Large intestine (tissue), 3 donors: Measurements from ENCODE around the gene RSBN1. TPM values are rescaled to one million over a fixed set of nuclear protein-coding genes. Genes with fewer than 3 reads are reported as not detected.
"Not testable (repeated sequence)": the region's sequence is repeated elsewhere in the genome, so short reads cannot be mapped to it uniquely, and the experiment has no call there.

Source experiments
- DNase-seq, 2 donors: peaks; one replicate each; pipeline versions ENCODE4 v3.0.0 to v3.0.0-alpha.2; 2013
- H3K27ac ChIP-seq: one replicate; pipeline ENCODE4 v1.5.1; 2013; ENCODE audit warnings: low read length
- H3K27me3 ChIP-seq: 2 replicates; pipeline ENCODE4 v1.6.1; 2013; ENCODE audit warnings: low read length; ENCODE audit not compliant: control insufficient read depth, insufficient read depth
- H3K36me3 ChIP-seq: 2 replicates; pipeline ENCODE4 v1.6.1; 2013; ENCODE audit warnings: low read length; ENCODE audit not compliant: control insufficient read depth, insufficient read depth
- H3K4me1 ChIP-seq: one replicate; pipeline ENCODE4 v1.6.1; 2013; ENCODE audit warnings: low read length; ENCODE audit not compliant: control insufficient read depth, insufficient read depth
- H3K4me3 ChIP-seq: one replicate; pipeline ENCODE4 v1.5.1; 2013; ENCODE audit warnings: low read length
- H3K9me3 ChIP-seq: one replicate; pipeline ENCODE4 v1.6.1; 2013; ENCODE audit warnings: mild to moderate bottlenecking, low read depth, low read length, moderate library complexity; ENCODE audit not compliant: control insufficient read depth
- WGBS: methylation state at CpG from one replicate; pipeline ENCODE4 v1.1.5; 2013; ENCODE audit warnings: low lambda C conversion rate; ENCODE audit not compliant: insufficient coverage; 5-methylcytosine and 5-hydroxymethylcytosine counted together
- polyA plus RNA-seq: library from polyadenylated mRNA; unstranded; fragments of 120-200 nt; gene quantifications from one replicate; pipeline ENCODE4 v1.2.1, GENCODE V29; 2013

The RSBN1 gene
- polyA plus RNA-seq, 1 donor, result 17.2 TPM

DNA sequence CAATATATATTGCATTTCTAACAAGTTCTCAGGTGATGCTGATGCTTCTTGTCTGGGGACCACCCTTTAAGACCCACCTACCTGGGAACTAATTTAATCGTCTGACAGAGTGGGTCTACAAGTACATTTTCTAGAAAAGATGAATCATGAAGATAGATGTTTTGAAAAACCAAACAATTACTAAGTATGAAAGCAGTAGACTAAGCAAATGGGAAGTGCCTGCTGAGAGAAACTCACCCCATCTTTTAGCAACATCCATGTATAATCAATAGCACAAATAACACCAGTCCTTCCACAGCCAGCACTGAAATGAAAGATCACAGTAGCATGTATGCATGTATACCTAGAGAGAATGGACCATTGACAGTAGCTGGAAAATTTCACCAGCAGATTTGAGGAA is 42.0 kb upstream of the RSBN1 start:
- Histone ChIP-seq H3K36me3 (no peaks in the 10 kb centered on the region), H3K4me1 (no peaks in the 10 kb centered on the region), H3K27me3 (no peaks in the 10 kb centered on the region), H3K4me3 (no peak overlapping the region), H3K9me3 (no peaks in the 10 kb centered on the region), H3K27ac (no peak overlapping the region)
- no peak for DNase-seq
- 60% methylated on average over 1 of the region's 1 CpG for WGBS

DNA sequence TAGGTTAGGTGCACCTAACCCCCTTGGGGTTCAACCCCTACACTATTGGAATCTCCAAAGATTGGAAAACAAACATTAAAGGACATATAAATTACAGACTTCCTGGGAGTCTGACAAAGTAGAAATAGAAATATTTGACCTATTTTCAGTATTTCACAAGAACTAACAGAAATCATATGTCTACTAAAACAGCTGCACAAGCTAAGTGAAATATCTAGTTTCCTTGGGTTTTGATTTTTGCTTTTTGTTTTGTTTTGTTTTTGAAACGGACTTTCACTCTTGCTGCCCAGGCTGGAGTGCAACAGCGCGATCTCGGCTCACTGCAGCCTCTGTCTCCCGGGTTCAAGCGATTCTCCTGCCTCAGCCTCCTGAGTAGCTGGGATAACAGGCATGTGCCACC is 40.4 kb upstream of the RSBN1 start:
- not testable (repeated sequence) for H3K36me3 ChIP-seq, H3K9me3 ChIP-seq, H3K27me3 ChIP-seq, H3K27ac ChIP-seq, DNase-seq, H3K4me3 ChIP-seq, H3K4me1 ChIP-seq
- WGBS, result no CpG with 5 or more reads among the region's 6 CpGs

- DNase-seq, result no peak
- H3K27ac ChIP-seq, result no peak overlapping the region
- H3K27me3 ChIP-seq, result no peaks in the 10 kb centered on the region
- H3K4me3 ChIP-seq, result no peak overlapping the region
- peaks cover 3% of the 10 kb centered on the region for H3K9me3 ChIP-seq
- 100% methylated on average over 1 of the region's 3 CpGs for WGBS
- no peaks in the 10 kb centered on the region for H3K36me3 ChIP-seq
- H3K4me1 ChIP-seq, result no peaks in the 10 kb centered on the region
Observed at GRCh38 chr1:113850127-113850796, 38.0 kb upstream of the RSBN1 start.

GRCh38 chr1:113849072-113849471 is 36.8 kb upstream of the RSBN1 start:
- Histone ChIP-seq H3K27ac (no peak overlapping the region), H3K27me3 (no peaks in the 10 kb centered on the region), H3K36me3 (no peaks in the 10 kb centered on the region), H3K4me1 (no peaks in the 10 kb centered on the region), H3K4me3 (no peak overlapping the region), H3K9me3 (peaks cover 3% of the 10 kb centered on the region)
- no peak for DNase-seq

DNA sequence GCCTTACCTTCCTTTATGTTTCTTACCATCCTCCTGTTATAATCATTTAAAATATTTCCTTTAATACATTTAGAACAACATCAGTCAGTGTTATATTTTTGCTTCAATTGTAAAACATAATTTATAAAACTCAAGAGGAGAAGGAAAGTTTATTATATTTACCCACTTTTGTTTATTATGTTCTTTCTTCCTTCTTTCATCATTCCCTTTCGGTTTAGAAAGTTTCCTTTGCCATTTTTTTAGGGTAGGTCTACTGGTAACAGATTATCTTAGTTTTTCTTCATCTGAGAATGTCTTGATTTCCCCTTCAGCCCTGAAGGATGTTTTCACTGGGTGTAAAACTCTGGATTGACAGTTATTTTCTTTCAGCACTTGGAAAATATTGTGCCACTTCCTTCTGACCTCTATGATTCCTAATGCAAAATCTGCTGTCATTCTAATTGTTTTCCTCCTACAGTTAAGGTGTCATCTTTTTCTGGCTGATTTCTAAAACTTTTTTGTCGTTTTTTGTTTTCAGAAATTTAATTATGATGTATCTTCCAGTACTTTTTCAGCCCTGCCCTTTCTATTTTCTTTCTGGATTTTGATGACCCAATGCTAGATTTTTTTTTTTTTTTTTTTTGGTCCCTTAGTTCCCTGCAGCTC is 34.2 kb upstream of the RSBN1 start:
- WGBS, result 78% methylated on average over 2 of the region's 2 CpGs
- DNase-seq, result no peak
- Histone ChIP-seq H3K4me1 (no peaks in the 10 kb centered on the region), H3K27ac (no peak overlapping the region), H3K27me3 (no peaks in the 10 kb centered on the region), H3K36me3 (no peaks in the 10 kb centered on the region), H3K9me3 (peaks cover 3% of the 10 kb centered on the region), H3K4me3 (no peak overlapping the region)

DNA sequence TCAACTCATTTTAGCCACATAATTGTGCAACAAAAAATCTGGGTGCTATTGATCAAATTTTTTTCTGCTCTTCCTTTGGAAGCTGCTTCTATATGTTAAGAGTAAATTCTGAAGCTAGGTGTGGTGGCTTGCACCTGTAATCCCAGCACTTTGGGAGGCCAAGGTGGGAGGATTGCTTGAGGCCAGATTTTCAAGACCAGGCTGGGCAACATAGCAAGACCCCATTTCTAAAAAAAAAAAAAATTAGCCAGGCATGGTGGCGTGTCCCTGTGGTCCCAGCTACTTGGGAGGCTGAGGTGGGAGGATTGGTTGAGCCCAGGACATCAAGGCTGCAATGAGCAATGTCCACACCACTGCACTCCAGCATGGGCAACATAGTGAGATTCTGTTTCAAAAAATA is 24.3 kb upstream of the RSBN1 start:
- no peaks in the 10 kb centered on the region for H3K9me3 ChIP-seq
- H3K27me3 ChIP-seq, result no peaks in the 10 kb centered on the region
- H3K36me3 ChIP-seq, result no peaks in the 10 kb centered on the region
- H3K4me3 ChIP-seq, result no peak overlapping the region
- DNase-seq, result no peak
- no CpG with 5 or more reads among the region's 1 CpG for WGBS
- no peak overlapping the region for H3K27ac ChIP-seq
- H3K4me1 ChIP-seq, result no peaks in the 10 kb centered on the region

GRCh38 chr1:113835686-113836290 is 23.5 kb upstream of the RSBN1 start:
- Histone ChIP-seq H3K27ac (no peak overlapping the region), H3K36me3 (no peaks in the 10 kb centered on the region), H3K4me1 (no peaks in the 10 kb centered on the region), H3K4me3 (no peak overlapping the region), H3K27me3 (no peaks in the 10 kb centered on the region), H3K9me3 (no peaks in the 10 kb centered on the region)
- 3% methylated on average over 3 of the region's 4 CpGs for WGBS
- peak; percentile 6 to 27 for DNase-seq

DNA sequence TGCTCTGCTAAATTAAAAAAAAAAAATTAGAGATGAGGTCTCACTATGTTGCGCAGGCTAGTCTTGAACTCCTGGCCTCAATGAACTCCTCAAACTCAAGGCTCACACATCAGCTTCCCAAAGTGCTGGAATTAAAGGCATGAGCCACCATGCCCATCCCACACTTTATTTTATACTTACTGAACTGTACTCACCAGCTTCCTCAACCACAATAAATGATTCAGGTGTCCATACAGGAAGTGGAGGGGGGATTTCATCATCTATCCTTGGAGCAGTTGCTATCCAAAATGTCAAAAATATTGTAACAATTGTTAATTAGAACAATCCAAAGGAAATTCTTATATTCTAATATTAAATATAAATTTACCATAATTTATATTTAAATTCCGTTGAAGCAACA is 22.4 kb upstream of the RSBN1 start:
- H3K36me3 ChIP-seq, result no peaks in the 10 kb centered on the region
- no peak overlapping the region for H3K27ac ChIP-seq
- H3K4me1 ChIP-seq, result no peaks in the 10 kb centered on the region
- no peaks in the 10 kb centered on the region for H3K27me3 ChIP-seq
- WGBS, result no CpG with 5 or more reads among the region's 2 CpGs
- H3K4me3 ChIP-seq, result no peak overlapping the region
- no peaks in the 10 kb centered on the region for H3K9me3 ChIP-seq
- no peak for DNase-seq

- no peaks in the 10 kb centered on the region for H3K27me3 ChIP-seq
- H3K4me3 ChIP-seq, result no peak overlapping the region
- no peaks in the 10 kb centered on the region for H3K36me3 ChIP-seq
- no peak overlapping the region for H3K27ac ChIP-seq
- 100% methylated on average over 1 of the region's 3 CpGs for WGBS
- H3K9me3 ChIP-seq, result no peaks in the 10 kb centered on the region
- no peak for DNase-seq
- no peaks in the 10 kb centered on the region for H3K4me1 ChIP-seq
Observed at GRCh38 chr1:113830039-113830438, 17.8 kb upstream of the RSBN1 start.

- H3K9me3 ChIP-seq, result no peaks in the 10 kb centered on the region
- no CpG with 5 or more reads among the region's 1 CpG for WGBS
- H3K4me3 ChIP-seq, result no peak overlapping the region
- no peaks in the 10 kb centered on the region for H3K4me1 ChIP-seq
- H3K27ac ChIP-seq, result no peak overlapping the region
- no peak for DNase-seq
- H3K27me3 ChIP-seq, result no peaks in the 10 kb centered on the region
- H3K36me3 ChIP-seq, result no peaks in the 10 kb centered on the region
Observed at GRCh38 chr1:113821916-113822315, 9.6 kb upstream of the RSBN1 start.

- WGBS, result no CpG with 5 or more reads among the region's 2 CpGs
- no peaks in the 10 kb centered on the region for H3K9me3 ChIP-seq
- no peaks in the 10 kb centered on the region for H3K4me1 ChIP-seq
- H3K27me3 ChIP-seq, result no peaks in the 10 kb centered on the region
- no peaks in the 10 kb centered on the region for H3K36me3 ChIP-seq
- H3K27ac ChIP-seq, result no peak overlapping the region
- no peak for DNase-seq
- no peak overlapping the region for H3K4me3 ChIP-seq
Observed at GRCh38 chr1:113818578-113818977, 6.3 kb upstream of the RSBN1 start.
